SW 1271 (cell line): ENCODE data around the gene GPAT3.
"Not testable (repeated sequence)": the region's sequence is repeated elsewhere in the genome, so short reads cannot be mapped to it uniquely, and the experiment has no call there.

Experiments used
- DNase-seq, 2 experiments: peaks; one replicate each; lab custom pipeline; 2025; lab: John Stamatoyannopoulos, UW

GPAT3 gene

GRCh38 chr4:83552083-83552482 is 16.2 kb downstream of the GPAT3 start:
- DNase-seq, result no peak

- DNase-seq, result peak in 1 of 2 experiments; percentile 31
Measured at GRCh38 chr4:83552924-83553323, 17.0 kb downstream of the GPAT3 start.

GRCh38 chr4:83556006-83556707 is 20.2 kb downstream of the GPAT3 start:
- no peak for DNase-seq

GRCh38 chr4:83556816-83557215 is 20.9 kb downstream of the GPAT3 start:
- DNase-seq, result no peak

GRCh38 chr4:83558059-83558653 is 22.2 kb downstream of the GPAT3 start:
- no peak for DNase-seq

GRCh38 chr4:83558680-83559079 is 22.8 kb downstream of the GPAT3 start:
- DNase-seq, result no peak

GRCh38 chr4:83560523-83560922 is 24.6 kb downstream of the GPAT3 start:
- no peak for DNase-seq

GRCh38 chr4:83561381-83561780 is 25.5 kb downstream of the GPAT3 start:
- peak in 1 of 2 experiments; percentile 9 for DNase-seq

GRCh38 chr4:83563998-83564397 is 28.1 kb downstream of the GPAT3 start:
- no peak for DNase-seq

GRCh38 chr4:83568062-83568461 is 32.2 kb downstream of the GPAT3 start:
- DNase-seq, result no peak

- DNase-seq, result no peak
Measured at GRCh38 chr4:83569429-83569828, 33.5 kb downstream of the GPAT3 start.

- no peak for DNase-seq
Measured at GRCh38 chr4:83569987-83570386, 34.1 kb downstream of the GPAT3 start.

- no peak for DNase-seq
Measured at GRCh38 chr4:83572848-83573247, 36.9 kb downstream of the GPAT3 start.

GRCh38 chr4:83574247-83574646 is 38.3 kb downstream of the GPAT3 start:
- DNase-seq, result no peak

- not testable (repeated sequence) for DNase-seq
Measured at GRCh38 chr4:83576237-83576636, 40.3 kb downstream of the GPAT3 start.

GRCh38 chr4:83581411-83582288 is 45.7 kb downstream of the GPAT3 start:
- DNase-seq, result no peak

GRCh38 chr4:83582289-83582785 is 46.4 kb downstream of the GPAT3 start:
- no peak for DNase-seq

GRCh38 chr4:83585982-83586508 is 50.1 kb downstream of the GPAT3 start:
- no peak for DNase-seq

GRCh38 chr4:83589279-83589678 is 53.4 kb downstream of the GPAT3 start:
- DNase-seq, result no peak

GRCh38 chr4:83591056-83591455 is 55.1 kb downstream of the GPAT3 start:
- no peak for DNase-seq

- no peak for DNase-seq
Measured at GRCh38 chr4:83591730-83592129, 55.8 kb downstream of the GPAT3 start.

- peak; percentile 16 to 58 for DNase-seq
Measured at GRCh38 chr4:83599183-83599582, 63.3 kb downstream of the GPAT3 start.
